ENCODE data around the gene BCL2L14. TPM values are rescaled to one million over a fixed set of nuclear protein-coding genes. Genes with fewer than 3 reads are reported as not detected.
A peak's percentile ranks its signal among the peaks of the same experiment; 100 is the strongest.

The BCL2L14 gene
- total RNA-seq, 1 donor from 2014 or later: 0.86 TPM

DNA sequence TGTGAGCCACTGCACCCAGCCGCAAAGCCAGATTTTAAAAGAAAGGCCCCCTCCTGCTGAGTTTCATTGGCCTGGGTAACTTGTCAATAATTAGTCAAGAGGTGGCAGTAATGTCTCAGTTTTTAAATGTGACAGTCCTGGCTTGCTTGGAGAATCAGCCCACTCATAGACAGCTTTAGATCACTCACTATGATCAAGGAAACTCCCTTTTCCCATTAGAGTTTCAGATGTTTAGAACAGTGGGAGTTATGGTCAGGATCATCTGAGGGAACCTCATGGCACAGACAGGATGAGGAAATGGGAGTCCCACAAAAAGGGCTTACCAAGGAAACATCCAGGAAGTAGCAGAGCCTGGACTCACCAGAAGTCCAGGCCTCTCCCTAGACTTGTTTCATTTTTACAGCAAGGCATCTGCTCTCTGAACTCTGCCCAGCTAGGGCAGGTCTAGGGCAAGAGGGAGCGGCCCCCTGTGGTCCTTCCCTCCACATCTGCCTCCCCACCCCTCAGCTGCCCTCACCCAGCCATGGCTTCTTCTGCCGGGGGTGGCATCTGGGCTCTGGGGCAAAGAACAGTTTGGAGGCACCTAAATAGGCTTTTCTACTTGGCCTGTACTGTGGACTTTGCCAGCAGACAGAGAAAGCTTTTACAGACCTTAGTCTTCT, 11.2 kb downstream of the BCL2L14 start:
- no peaks in the 10 kb centered on the region for H3K36me3 Mint-ChIP-seq (ENCODE audit: low read depth)
- no peak for DNase-seq (ENCODE audit: low read depth, low spot score)
- TF ChIP-seq, protein P1, sequence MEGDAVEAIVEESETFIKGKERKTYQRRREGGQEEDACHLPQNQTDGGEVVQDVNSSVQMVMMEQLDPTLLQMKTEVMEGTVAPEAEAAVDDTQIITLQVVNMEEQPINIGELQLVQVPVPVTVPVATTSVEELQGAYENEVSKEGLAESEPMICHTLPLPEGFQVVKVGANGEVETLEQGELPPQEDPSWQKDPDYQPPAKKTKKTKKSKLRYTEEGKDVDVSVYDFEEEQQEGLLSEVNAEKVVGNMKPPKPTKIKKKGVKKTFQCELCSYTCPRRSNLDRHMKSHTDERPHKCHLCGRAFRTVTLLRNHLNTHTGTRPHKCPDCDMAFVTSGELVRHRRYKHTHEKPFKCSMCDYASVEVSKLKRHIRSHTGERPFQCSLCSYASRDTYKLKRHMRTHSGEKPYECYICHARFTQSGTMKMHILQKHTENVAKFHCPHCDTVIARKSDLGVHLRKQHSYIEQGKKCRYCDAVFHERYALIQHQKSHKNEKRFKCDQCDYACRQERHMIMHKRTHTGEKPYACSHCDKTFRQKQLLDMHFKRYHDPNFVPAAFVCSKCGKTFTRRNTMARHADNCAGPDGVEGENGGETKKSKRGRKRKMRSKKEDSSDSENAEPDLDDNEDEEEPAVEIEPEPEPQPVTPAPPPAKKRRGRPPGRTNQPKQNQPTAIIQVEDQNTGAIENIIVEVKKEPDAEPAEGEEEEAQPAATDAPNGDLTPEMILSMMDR (conservative IDR thresholded peaks at IDR 0.05): peak; percentile 56
- no peak overlapping the region for H3K27ac Mint-ChIP-seq (ENCODE audit: unreplicated experiment)
- H3K4me3 Mint-ChIP-seq: no peak overlapping the region
- peaks cover 31% of the 10 kb centered on the region for H3K4me1 Mint-ChIP-seq
- no peaks in the 10 kb centered on the region for H3K27me3 Mint-ChIP-seq (ENCODE audit: low read depth)
- H3K9me3 Mint-ChIP-seq: no peaks in the 10 kb centered on the region

DNA sequence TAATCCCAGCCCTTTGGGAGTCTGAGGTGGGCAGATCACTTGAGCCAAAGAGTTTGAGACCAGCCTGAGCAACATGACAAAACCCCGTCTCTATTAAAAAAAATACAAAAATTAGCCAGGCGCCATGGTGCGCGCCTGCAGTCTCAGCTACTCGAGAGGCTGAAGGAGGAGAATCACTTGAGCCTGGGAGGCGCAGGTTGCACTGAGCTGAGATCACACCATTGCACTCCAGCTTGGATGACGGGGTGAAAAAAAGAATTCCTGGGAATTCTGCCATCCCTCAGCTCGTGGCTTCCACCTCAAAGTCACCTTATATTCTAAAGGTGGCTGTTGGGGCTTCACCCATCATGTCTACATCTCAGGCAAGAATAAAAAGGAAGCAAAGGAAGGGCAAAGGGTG, 12.9 kb downstream of the BCL2L14 start:
- H3K9me3 Mint-ChIP-seq: no peaks in the 10 kb centered on the region
- peak overlapping the region; percentile 35 for H3K27ac Mint-ChIP-seq (ENCODE audit: unreplicated experiment)
- TF ChIP-seq, protein P1 (conservative IDR thresholded peaks at IDR 0.05): no peak
- no peaks in the 10 kb centered on the region for H3K36me3 Mint-ChIP-seq (ENCODE audit: low read depth)
- no peak for DNase-seq (ENCODE audit: low read depth, low spot score)
- no peaks in the 10 kb centered on the region for H3K27me3 Mint-ChIP-seq (ENCODE audit: low read depth)
- peaks cover 44% of the 10 kb centered on the region for H3K4me1 Mint-ChIP-seq
- H3K4me3 Mint-ChIP-seq: no peak overlapping the region

DNA sequence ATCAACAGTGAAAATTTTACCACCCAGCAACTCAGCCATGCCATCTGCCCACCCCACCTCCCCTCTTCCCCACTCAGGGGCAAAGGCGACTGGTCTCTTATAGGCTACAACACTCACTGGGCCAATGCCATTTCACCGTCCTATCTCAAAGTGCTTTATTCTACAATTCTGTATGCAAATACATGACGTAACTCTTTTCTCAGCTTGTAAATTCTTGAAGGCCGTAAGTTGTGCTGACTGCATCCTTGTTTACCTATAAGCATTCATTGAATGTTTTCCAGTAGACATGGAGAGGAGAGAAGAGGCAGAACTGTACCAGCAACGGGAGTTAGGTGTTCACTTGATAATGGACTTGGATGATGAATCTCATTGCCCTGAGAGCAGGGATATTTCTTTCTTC, 15.6 kb downstream of the BCL2L14 start:
- H3K4me1 Mint-ChIP-seq: peaks cover 50% of the 10 kb centered on the region
- no peaks in the 10 kb centered on the region for H3K36me3 Mint-ChIP-seq (ENCODE audit: low read depth)
- H3K27ac Mint-ChIP-seq (ENCODE audit: unreplicated experiment): no peak overlapping the region
- H3K4me3 Mint-ChIP-seq: peak overlapping the region; percentile 75
- no peak for DNase-seq (ENCODE audit: low read depth, low spot score)
- H3K27me3 Mint-ChIP-seq (ENCODE audit: low read depth): no peaks in the 10 kb centered on the region
- H3K9me3 Mint-ChIP-seq: no peaks in the 10 kb centered on the region
- TF ChIP-seq, protein P1 (conservative IDR thresholded peaks at IDR 0.05): no peak

DNA sequence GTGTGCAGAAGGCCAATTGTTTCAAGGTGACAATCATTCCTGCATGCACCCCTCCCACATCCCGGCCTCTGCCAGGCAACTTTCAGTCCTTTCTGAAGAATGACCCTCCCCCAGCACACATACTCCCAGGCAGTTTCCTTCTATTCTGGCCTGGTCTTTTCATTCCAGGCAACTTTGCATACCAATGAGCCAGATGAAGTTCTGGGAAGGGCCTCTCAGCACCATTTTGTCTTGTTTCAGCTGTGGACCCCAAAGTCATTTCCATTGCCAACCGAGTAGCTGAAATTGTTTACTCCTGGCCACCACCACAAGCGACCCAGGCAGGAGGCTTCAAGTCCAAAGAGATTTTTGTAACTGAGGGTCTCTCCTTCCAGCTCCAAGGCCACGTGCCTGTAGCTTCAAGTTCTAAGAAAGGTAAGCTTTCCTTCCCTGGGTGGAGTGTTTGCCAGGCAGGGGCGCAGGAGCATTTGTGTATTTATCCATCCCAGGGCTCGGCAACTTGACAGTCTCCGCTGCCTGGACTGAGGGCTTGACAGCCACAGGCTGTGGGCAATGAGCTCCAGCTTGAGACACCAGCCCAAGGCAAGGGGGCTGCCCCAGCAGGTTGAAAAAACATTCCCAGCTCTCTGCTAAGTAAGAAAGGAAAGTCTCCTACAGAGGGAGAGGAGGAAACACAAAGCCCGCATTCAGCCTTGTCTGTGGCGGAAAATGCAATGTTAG, 16.4 kb downstream of the BCL2L14 start:
- peak overlapping the region; percentile 84 for H3K27ac Mint-ChIP-seq (ENCODE audit: unreplicated experiment)
- DNase-seq (ENCODE audit: low read depth, low spot score): peak; percentile 26
- no peaks in the 10 kb centered on the region for H3K9me3 Mint-ChIP-seq
- peaks cover 48% of the 10 kb centered on the region for H3K4me1 Mint-ChIP-seq
- H3K36me3 Mint-ChIP-seq (ENCODE audit: low read depth): no peaks in the 10 kb centered on the region
- TF ChIP-seq, protein P1 (conservative IDR thresholded peaks at IDR 0.05): no peak
- no peaks in the 10 kb centered on the region for H3K27me3 Mint-ChIP-seq (ENCODE audit: low read depth)
- peak overlapping the region; percentile 75 for H3K4me3 Mint-ChIP-seq

DNA sequence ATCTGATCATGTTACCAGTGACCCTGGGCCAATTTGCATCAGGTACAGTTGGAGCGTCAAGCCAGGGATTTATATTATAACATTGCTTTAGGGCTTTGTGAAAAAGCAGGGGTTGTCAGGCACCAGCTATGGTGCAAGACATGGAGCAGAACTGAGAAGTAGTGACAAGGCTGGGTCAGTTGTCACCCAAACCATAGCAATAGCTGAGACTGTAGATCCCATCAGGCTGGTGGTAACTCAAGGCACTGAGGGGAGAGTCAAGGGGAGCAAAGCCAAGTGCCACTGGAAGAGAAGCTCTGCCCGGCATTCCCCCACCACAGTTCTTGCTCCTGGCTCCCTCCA, 16.9 kb downstream of the BCL2L14 start:
- Mint-ChIP-seq H3K9me3 (no peaks in the 10 kb centered on the region), H3K4me3 (peak overlapping the region; percentile 75), H3K27ac (ENCODE audit: unreplicated experiment) (peak overlapping the region; percentile 84), H3K36me3 (ENCODE audit: low read depth) (no peaks in the 10 kb centered on the region), H3K27me3 (ENCODE audit: low read depth) (no peaks in the 10 kb centered on the region), H3K4me1 (peaks cover 48% of the 10 kb centered on the region)
- no peak for DNase-seq (ENCODE audit: low read depth, low spot score)
- TF ChIP-seq, protein P1 (conservative IDR thresholded peaks at IDR 0.05): no peak
